Measurements from ENCODE around the gene AFG3L2.

Gene AFG3L2

GRCh38 chr18:12325726-12326245 lies 51.2 kb downstream of the AFG3L2 start:
- DNase-seq (ENCODE audit: low read depth, low spot score), result no peak

GRCh38 chr18:12324991-12325725 lies 51.9 kb downstream of the AFG3L2 start:
- no peak for DNase-seq (ENCODE audit: low read depth, low spot score)

GRCh38 chr18:12321333-12321732 lies 55.7 kb downstream of the AFG3L2 start:
- no peak for DNase-seq (ENCODE audit: low read depth, low spot score)

GRCh38 chr18:12318857-12319256 lies 58.2 kb downstream of the AFG3L2 start:
- no peak for DNase-seq (ENCODE audit: low read depth, low spot score)

- no peak for DNase-seq (ENCODE audit: low read depth, low spot score)
Measured at GRCh38 chr18:12318334-12318697, 58.7 kb downstream of the AFG3L2 start.

GRCh38 chr18:12317664-12318333 lies 59.2 kb downstream of the AFG3L2 start:
- DNase-seq (ENCODE audit: low read depth, low spot score), result no peak

GRCh38 chr18:12315911-12316310 lies 61.1 kb downstream of the AFG3L2 start:
- no peak for DNase-seq (ENCODE audit: low read depth, low spot score)

GRCh38 chr18:12315490-12315889 lies 61.5 kb downstream of the AFG3L2 start:
- no peak for DNase-seq (ENCODE audit: low read depth, low spot score)

GRCh38 chr18:12314591-12315305 lies 62.3 kb downstream of the AFG3L2 start:
- no peak for DNase-seq (ENCODE audit: low read depth, low spot score)

GRCh38 chr18:12313530-12314245 lies 63.3 kb downstream of the AFG3L2 start:
- DNase-seq (ENCODE audit: low read depth, low spot score), result no peak

- DNase-seq (ENCODE audit: low read depth, low spot score), result no peak
Measured at GRCh38 chr18:12312976-12313375, 64.1 kb downstream of the AFG3L2 start.

GRCh38 chr18:12310762-12311161 lies 66.3 kb downstream of the AFG3L2 start:
- no peak for DNase-seq (ENCODE audit: low read depth, low spot score)

GRCh38 chr18:12309683-12310198 lies 67.3 kb downstream of the AFG3L2 start:
- DNase-seq (ENCODE audit: low read depth, low spot score), result no peak

- DNase-seq (ENCODE audit: low read depth, low spot score), result no peak
Measured at GRCh38 chr18:12308386-12309100, 68.5 kb downstream of the AFG3L2 start.

GRCh38 chr18:12307701-12308385 lies 69.2 kb downstream of the AFG3L2 start, which contains the start of gene TUBB6:
Gene TUBB6, plus strand, starts transcription at chr18:12308241. Its CDS starts 52 bp downstream, at chr18:12308293.
- no peak for DNase-seq (ENCODE audit: low read depth, low spot score)

GRCh38 chr18:12306752-12307700 lies 70.0 kb downstream of the AFG3L2 start:
- DNase-seq (ENCODE audit: low read depth, low spot score), result no peak

- no peak for DNase-seq (ENCODE audit: low read depth, low spot score)
Measured at GRCh38 chr18:12305930-12306629, 70.9 kb downstream of the AFG3L2 start.

GRCh38 chr18:12305211-12305610 lies 71.8 kb downstream of the AFG3L2 start:
- no peak for DNase-seq (ENCODE audit: low read depth, low spot score)
